AG20443 (cell line): ENCODE data around the gene DSC3.
"Not testable (repeated sequence)": the region's sequence is repeated elsewhere in the genome, so short reads cannot be mapped to it uniquely, and the experiment has no call there.

Experiments
- DNase-seq: peaks from one replicate; pipeline ENCODE4 v3.0.0; 2012; ENCODE audit warnings: low spot score, mixed read lengths

Gene DSC3

DNA sequence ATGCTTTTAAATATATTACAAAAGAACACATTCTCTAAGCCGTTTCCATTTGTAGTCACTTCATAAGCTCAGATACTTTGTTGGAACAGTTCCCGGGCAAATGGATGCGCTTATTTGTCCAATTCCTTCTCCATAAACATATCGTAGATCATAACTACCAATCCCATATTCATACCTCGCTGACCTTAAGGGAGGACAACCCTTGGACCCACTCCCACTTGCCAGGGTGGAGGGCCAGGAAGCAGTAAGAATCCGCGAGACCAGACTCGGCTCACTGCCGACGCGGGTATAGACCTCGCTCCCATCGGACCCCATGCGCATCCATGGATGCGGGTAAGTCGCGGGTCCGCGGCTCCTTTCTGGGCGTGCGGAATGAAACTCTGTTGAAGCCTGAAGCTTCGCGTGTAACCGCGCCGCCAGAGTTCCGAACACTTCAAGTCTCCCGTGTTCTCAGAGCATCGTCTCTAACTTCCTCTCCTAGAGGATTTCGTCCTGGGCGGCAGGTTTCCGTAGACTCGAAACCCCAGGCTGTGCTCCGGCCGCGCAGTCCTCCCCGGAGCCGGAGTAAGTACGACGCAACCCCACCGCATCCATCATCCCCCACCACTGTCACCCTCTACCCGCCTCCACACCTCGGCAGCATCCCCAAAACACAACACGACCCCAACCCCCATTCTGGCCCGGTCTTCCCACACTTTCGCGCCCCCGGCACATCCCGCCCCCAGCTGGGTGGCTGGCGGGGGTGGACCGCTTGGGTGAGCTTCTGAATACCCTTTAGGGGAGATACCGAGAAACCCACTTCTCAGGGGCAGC lies 1.1 kb downstream of the DSC3 start:
- DNase-seq = peak; percentile 11

DNA sequence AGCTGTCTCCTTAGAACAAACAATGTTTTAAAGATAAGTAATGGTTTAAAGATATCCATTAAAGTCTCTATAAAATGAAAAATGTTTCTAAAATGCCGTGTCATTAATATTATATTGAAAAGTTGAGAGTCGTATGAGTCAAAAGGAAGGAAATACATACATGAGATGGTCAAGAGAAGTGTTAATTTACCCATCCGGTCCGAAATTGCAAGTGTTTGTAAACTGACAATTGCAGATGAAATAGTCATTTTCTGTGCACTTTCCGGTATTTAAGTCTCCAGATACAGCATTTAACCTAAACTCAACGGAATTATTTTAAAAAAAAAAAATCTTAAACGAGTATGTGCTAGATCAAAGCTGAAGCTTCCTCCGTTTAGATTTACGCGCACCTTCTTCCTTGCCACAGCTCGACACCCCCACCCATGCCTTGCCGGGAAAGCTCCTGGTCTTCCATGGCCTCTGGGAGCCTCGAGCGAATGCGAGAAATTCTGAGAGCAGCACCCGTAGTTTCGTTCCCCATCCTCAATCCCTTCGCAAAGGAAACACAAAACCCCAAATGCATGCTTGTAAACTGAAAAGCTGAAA lies 1.8 kb downstream of the DSC3 start:
- DNase-seq = no peak

DNA sequence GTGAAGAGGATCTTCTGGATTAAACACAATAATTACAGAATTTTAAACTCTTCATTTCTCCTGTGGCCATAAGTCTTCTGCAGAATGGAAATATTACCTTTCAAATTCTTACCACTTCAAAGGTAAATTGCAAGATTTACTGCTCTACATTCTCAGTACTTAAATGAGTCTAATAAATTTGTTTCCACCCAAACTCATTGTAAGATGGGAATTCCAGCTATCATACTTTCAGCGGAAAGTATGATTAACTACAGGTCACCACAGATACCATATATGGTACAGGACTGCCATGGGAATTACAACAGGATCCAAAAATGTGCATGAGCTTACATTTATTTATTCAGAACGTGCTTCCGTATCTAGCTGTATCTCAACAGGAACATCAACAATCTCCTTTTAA lies 3.1 kb downstream of the DSC3 start:
- DNase-seq = no peak

DNA sequence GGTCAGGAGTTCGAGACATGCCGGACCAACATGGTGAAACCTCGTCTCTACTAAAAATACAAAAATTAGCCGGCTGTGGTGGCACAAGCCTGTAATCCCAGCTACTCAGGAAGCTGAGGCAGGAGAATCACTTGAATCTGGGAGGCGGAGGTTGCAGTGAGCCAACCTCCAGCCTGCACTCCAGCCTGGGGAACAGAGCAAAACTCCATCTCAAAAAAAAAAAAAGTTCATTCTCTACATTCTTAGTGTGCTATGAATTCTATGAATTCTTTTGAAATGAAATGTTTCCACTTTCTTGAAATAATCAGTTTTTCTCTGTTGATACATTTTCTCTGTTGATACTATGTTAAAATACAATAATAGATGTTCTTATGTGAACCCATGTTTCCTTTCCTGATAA lies 4.9 kb downstream of the DSC3 start:
- DNase-seq = not testable (repeated sequence)

DNA sequence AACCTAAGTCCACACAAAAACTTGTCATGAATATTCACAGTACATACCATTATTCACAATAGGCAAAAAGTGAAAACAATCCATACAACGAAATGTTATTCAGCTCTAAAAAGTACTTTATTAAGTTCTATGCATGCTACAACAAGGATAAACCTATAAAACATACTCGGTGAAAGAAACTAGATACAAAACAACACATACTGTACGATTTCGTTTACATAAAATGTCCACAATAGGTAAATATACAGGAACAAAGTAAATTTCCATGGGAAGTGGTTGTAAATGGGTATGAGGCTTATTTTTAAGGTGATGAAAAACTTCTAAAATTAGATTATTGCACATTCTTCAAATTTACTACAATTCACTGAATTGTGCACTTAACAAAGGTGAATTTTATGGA lies 8.0 kb downstream of the DSC3 start:
- no peak for DNase-seq

DNA sequence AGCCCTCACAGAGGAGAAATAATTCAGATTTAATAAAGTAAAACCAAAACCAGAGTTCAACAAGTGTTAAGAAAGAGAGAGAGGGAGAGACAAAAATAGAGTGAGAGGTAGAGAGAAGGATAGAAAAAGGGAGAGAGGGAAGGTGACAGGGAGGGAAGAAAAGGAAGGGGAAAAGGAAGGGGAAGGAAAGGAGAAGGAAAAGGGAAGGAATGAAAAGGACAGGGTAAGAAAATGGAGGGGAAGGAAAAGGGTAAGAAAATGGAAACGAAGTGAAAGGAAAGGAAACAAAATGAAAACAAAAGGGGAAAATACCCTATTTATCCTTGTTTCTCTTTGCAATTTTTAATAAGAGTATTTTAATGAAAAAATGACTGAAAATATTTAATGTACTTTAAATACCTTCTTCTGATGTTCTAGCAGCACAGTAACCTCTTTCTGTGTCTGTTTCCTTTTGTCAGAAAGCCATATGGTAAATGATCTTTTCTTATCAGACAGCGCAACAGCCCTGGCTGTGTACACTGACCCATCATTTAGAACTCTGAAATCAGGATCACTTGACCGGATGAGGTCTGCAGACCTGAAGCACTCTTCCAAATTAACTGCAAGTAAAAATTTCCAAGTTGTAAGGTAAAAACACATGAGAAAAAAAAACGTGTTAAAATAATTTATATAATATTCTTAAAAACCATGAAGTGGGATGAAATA lies 11.8 kb downstream of the DSC3 start:
- DNase-seq = no peak

DNA sequence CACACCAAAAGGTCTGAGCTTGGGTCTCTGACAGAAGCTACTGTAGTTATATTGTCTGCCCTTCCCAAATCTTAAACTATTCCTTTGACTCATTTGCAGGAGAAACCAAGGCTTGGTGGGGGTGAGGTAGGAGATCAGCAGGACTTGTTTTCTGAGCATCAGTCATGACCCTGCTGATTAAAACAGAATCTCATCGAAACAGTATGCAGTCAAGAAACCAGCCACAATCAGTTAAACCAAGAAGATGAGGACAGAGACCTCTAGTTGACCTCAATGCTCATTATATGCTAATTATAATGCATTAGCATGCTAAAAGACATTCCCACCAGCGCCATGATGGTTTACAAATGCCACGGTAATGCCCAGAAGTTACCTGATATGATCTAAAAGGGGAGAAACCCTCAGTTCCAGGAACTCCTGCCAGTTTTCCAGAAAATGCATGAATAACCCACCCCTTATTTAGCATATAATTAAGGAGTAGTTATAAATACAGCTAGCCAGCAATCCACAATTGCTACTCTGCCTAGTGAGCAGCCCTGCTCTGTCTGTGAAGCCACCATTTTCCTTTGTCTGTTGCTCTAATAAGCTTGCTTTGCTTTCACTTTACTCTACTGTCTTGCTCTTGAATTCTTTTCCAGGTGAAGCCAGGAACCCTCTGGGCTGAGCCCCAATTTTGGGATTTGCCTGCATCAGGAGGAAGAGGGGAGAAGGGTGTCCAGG lies 26.7 kb downstream of the DSC3 start:
- DNase-seq = no peak

DNA sequence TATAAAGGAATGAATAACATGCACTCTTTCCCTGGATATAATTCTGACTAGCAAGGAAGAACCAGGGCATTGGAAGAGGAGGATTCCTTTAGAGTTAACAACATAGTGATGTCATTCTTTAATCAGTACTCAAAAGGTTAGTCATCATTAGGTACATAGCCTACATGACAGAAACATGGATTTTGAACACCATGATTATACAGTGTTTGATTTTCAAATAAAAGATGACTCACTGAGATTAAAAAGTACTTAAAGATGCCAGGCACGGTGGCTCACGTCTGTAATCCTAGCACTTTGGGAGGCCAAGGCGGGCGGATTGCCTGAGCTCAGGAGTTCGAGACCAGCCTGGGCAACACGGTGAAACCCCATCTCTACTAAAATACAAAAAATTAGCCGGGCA lies 31.1 kb downstream of the DSC3 start:
- not testable (repeated sequence) for DNase-seq

DNA sequence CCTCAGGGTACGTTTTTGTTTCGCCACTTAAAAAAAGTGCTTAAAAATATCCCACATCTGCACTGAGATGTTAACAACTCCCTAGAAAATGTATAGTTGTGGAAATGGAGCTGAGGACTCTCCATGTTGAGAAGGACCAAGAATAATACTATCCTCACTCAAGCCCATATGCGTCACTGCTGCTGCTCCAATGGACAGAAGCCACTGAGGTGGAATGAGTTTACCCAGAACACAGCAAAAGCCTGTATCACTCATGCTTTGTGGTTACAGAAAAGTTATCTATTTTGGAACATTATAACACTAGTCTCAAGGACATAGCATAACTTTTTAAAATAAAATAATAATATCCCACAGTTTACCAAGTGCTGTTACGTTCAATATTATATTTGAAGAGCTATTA lies 31.9 kb downstream of the DSC3 start:
- DNase-seq = no peak

DNA sequence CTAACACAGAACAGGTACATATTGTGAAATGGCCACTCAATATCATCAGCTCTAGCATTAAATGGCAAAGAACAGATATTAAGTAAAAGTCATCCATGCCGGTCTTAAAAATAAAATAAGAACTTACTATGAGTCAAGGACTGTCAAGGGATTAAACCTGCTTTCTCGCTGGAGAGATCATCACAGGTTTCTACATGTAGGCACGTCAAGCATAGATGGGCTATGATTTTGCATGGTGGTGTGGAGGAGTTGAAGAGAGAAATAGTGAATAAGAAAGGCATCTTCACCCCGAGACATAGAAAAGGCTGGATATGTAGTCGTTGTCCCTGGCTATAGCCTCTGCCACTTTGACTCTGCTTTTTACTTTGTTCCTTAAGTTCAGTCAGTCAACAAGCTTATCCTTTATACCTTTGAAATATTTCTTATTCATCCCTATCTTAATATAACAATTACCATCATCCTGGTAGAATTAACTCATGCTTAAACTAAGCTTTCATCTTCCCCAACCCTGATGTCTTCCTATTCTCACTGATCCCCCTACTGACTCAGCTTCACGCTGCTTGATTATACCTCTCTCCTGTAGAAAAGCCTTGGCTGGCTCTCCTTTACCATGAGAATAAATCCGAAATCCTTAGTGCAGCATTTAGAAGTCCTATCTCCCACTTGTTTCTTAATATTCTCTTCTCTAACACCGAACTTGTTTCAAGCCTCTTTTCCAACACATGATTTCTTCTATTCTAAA lies 42.5 kb downstream of the DSC3 start:
- DNase-seq = no peak

DNA sequence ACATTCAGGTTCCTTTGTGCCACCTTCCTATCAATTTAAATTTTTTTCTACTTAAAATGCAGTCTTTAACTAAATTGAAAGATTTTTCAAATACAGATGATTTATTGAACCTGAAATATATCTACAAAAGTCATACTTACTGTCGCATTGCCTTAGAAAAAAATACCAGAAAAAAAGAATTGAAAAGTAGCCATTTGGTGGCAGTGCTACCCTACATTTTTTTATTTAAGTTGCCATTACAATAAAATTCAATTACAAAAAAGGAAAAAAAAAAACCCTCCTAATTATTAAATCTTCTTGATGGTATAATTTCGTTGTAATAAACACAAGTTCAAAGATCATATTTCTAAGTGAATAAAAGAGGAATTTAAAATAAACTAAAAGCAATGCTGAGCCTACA lies 43.4 kb downstream of the DSC3 start:
- no peak for DNase-seq

DNA sequence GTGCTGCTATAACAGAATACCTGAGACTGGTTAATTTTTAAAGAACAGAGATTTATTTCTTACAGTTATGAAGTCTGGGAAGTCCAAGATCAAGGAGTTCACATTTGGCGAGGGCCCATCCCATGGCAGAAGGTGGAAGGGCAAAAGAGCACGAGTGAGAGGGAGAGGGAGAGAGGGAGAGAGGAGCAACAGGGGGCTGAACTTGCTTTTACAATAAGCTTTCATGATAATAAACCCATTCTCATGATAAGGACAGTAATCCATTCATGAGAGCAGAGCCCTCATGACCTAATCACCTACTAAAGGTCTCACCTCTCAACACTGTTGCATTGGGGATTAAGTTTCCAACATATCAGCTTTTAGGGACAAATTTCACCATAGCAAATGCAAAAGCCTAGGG lies 45.3 kb downstream of the DSC3 start:
- DNase-seq = no peak

DNA sequence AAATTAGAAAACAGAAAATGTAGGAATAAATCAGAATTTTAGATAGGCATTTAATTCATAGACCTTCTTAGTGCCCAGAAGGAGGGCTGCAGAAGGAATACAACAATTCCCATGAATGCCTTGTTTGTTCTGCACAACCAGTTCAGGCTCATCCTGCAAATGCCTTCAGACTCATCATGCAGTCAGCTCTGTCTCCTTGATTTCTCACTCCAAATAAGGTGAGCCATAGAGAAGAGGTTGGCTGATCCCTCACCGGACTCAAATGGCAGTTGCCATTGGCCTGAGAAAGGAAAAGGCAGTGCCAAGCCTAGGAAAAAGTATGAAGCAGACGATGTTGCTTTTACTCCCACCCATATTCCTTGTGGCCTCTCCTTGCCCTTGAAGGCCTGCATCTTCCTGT lies 50.3 kb downstream of the DSC3 start:
- no peak for DNase-seq

DNA sequence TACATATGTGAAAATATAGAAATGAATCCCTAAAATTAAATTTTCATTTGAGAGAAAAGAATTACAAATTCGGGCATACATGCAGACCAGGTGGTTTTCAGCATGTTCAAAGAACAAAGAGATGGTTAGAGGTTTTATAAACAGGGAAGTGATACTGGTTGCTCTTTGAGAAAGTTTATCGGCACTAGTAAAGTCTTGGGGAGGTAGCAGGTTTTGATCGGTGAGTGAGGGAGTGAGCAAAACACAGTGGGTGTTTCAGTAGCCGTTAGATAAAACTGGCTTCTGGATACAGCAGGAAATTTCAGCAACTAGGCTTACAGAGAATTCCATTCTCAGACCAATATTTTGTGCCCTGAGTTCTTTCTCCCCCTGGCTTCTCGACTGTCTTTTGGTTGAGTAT lies 51.1 kb downstream of the DSC3 start:
- DNase-seq = no peak

DNA sequence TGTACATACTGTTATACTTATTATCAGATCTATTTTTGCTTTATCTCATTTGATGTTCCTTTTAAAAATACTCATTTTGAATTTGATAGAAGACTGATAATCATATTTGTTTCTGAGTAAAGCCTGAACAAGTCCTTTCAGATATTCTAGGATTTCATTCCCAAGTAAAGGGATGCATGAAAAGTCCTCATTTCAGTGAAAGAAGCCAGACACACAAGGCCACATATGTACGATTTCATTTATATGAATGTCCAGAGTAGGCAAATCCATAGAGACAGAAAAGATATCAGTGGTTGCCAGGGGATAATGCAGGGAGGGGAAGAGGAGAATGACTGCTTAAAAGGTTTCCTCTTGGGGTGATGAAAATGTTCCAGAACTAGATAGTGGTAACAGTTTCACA lies 53.4 kb downstream of the DSC3 start:
- DNase-seq = no peak

DNA sequence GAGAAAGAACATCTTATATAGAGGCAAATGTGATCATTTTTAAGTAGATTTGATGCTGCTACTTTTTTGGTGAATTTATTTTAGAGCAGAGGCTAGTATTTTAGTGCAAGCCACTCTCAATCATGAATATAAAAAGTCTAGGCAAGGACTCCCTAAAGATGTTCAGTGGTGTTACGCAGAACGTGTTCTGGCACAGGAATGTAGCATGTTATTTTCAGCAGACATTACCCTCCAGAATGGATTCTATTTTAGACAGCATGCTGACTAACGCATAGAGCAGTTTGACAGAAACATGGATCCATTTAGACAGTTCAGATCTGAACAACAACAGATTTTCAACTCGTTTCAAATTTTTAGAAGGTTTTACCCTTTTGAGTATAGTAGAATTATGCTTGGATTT lies 54.1 kb downstream of the DSC3 start:
- no peak for DNase-seq

DNA sequence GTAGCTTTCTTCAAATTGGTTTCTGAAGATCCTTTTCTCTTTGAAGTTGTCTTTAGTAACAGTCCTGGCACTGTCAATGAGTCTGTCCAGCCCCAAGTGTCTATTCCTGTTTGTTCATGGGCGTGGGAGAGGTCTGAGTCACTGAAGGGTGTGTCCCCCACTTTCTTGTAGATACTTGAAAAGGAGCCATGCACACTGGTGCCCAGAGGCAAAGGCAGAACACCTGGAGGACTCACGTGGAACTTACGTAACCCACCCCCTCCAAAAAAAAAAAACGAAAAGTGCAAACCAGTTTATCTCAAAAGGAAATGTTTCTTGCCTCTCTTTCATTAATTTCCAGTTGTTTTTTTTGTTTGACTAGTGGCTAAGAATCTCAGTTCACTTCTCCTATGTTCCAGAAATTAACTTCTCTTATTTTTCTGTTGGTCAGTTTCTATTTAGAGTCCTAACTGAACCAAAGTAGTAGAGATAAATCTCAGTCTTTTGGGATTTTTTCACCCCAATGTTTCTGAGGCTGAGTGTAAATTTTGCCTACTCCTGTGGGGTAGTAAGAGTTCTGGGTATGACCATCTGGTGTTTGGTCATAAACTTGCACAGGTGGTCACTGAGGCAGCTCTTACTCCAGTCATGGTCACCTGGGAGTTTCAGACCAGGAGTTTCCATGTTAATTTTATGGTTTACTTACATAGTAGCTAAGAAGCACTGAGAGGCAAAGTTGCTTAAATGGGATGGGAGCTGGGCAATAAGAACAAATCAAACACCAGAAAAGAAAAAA lies 54.9 kb downstream of the DSC3 start:
- no peak for DNase-seq

DNA sequence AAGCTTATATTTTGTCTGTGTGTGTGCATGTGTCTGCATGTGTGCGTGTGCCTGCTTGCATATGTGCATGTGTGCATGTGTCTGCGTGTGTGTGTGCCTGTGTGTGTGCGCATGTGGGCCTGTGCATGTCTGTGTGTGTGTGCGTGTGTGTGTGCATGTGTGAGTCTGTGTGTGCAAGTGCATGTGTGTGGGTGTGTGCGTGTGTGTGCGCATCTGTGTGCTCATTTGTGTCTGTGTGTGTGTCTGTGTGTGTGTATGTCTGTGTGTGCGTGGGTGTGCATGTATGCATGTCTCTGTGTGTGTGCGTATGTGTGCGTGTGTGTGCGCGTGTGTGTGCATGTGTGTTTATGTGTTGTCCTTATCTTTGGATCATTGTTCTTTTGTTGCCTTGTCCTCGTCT lies 56.8 kb downstream of the DSC3 start:
- no peak for DNase-seq

DNA sequence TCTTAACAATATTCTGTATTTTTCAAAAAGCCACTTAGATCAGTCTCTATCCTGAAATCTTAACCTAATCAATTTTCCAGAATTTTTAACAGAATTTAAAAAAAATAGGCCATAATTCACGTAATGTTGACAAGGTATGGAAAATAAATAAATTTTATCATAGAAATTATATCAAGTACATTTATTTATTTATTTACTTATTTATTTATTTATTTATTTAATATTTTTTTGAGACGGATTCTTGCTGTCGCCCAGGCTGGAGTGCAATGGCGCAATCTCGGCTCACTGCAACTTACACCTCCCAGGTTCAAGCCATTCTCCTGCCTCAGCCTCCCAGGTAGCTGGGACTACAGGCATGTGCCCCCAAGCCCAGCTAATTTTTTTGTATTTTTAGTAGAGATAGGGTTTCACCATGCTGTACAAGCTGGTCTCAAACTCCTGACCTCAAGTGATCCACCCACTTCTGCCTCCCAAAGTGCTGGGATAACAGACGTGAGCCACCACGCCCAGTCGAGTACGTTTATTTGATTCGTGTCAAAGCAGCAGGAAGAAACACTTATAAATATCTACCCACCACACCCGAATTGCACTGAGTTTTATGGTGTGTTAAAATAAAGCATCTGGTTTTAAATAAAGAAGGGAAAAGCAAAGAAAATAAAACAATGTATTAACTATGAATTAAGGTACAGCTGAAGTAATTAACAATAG lies 60.1 kb downstream of the DSC3 start:
- no peak for DNase-seq

DNA sequence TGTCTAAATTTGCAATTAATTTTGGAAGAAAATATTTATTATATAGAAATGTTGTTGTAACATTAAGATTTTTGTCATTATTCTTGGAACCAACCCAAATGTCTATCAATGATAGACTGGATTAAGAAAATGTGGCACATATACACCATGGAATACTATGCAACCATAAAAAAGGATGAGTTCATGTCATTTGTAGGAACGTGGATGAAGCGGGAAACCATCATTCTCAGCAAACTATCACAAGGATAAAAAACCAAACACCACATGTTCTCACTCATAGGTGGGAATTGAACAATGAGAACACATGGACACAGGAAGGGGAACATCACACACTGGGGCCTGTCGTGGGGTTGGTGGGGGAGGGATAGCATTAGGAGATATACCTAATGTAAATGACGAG lies 64.5 kb downstream of the DSC3 start:
- DNase-seq = not testable (repeated sequence)
